HG03571 (cell line): ENCODE results near the gene CBFA2T2.
"Not testable (repeated sequence)": the region's sequence is repeated elsewhere in the genome, so short reads cannot be mapped to it uniquely, and the experiment has no call there.

ENCODE experiments used
- ATAC-seq: cut with Tn5 transposase; IDR thresholded peaks from one replicate; pipeline ENCODE4 v1.9.1; 2021; ENCODE audit not compliant: unreplicated experiment

The CBFA2T2 gene

DNA sequence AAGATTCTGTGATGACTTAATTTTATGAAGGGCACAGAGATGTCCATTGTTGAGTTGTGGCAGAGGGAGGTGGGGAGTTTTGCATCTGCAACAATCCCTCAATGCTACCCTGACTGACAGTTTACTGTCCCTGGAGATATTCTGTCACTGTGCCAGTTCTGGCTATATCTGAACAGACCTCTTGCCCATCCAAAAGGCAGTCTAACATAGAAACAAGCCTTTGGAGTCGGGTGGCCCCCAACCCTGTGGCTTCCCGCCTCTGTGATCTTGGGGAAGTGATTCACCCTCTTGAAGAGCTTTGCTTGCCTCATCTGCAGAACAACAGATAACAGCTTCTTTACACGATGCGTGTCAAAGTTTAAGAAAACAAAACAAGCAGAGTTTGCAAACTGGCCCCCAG is 200.1 kb downstream of the CBFA2T2 start:
- no peak for ATAC-seq

DNA sequence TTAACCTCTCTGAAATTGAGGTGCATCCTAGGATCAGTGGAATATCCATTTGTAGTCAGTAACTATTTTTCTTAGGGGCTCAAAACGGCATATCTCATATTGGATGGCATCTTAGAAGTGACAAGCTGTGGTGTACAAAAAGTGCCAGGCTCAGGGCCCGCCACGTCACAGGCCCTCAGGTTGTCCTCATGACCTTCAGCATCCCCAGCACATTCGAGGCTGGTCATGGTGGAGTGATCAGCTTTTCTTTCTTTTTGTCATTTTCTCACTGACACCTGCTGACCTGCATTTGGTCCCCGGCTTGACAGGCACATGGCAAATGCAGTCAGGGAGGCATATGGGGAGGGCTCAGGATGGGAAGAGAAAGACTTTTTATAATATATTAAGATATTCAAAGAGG is 203.4 kb downstream of the CBFA2T2 start:
- no peak for ATAC-seq

DNA sequence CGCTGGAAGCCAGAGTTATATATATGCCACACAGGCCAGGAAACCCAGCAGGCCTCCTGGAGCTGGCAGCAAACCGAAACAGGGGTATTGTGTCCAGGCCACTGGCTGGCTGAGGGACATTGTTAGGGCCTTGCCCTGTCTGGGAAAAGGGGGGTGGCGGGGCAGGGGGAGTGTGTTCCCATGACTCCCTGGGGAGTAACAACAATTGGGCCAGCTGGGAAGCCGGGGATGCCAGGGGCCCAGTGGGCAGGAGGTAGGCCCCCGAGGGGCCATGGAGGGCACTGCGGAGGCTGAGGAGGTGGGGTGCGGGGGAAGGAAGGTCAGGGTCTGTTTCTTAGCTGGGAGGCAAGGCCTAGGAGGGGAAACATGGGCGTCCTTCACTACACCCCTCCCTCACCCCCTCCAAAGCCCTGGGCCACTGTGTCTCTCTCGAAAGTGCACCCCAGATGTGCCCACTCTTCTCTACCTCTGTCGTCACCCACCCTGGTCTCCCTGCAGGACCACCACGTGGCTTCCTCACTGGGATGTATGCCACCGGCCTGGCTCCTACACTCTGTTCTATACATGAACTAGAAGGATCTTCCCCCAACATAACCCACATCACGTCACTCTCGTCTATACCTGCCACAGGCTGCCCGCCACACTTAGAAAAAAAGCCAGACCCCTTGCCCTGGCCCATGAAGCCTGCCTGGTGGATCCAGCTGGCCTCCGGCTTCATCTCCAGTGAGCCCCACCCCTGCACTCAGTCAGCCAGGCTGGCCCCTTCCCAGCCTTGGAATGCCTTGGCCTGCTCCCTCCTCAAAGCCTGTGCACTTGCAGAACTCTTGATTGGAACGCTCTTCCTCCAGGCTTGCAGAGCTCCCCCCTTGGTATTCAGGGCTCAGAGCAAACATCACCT is 204.1 kb downstream of the CBFA2T2 start:
- ATAC-seq, result no peak

DNA sequence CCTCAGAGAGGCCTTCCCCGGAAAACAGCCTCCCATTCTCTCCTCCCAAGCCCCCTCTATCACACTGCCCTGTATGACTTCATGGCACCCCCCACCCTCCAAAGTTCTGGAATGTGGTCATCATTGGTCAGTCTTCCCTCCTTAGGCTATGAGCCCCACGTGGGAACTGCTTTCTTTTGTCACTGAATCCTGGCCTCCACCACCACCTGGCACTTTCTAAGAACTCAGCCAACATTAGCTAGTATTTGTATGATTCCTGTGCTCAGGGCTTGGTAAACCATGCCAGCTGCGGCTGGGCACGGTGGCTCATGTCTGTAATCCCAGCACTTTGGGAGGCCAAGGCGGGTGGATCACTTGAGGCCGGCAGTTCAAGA is 204.7 kb downstream of the CBFA2T2 start:
- no peak for ATAC-seq

DNA sequence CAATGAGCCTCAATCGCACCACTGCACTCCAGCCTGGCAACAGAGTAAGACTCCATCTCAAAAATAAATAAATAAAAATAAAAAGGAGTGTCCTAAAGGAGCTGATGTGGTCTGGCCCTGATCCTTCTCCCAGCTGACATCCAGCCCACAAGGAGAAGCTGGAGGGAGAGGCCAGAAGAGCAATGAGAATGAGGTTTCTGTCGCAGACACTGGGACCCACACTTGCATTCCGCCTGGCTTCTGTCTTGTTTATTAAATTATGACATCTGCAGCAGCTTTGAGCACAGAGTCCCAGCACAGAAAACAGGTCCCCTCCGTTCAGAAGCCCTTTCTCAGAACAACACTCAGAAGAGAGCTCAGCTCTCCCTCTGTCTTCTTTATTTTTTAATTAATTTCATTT is 206.6 kb downstream of the CBFA2T2 start:
- ATAC-seq, result no peak

DNA sequence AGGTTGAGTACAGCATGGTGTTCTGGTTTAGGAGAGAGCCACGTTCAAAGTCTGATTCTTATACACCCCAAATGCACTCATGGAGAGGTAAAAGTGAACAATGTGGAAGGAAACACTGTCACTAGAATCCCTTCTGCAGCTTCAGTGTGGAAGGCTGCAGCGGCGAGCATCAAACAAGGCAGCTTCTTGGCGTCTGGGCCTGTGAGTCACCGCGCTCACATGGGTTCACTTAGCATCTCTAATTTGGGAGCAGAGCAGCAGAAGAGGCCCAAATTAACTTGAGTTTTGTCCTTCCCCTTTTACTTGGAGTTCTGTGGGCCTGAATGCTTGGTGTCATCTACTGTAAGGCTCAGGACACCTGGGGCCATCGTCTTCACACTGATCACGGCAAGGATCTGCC is 207.2 kb downstream of the CBFA2T2 start:
- ATAC-seq, result no peak

DNA sequence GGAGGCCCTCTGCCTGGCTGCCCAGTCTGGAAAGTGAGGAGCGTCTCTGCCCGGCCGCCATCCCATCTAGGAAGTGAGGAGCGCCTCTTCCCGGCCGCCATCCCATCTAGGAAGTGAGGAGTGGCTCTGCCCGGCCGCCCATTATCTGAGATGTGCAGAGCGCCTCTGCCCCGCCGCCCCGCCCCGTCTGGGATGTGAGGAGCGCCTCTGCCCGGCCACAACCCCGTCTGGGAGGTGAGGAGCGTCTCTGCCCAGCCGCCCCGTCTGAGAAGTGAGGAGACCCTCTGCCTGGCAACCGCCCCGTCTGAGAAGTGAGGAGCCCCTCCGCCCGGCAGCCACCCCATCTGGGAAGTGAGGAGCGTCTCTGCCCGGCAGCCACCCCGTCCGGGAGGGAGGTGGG is 209.1 kb downstream of the CBFA2T2 start:
- ATAC-seq, result not testable (repeated sequence)
